CD14-positive monocyte (primary cell): ENCODE measurements around the gene LRP1B. TPM values are rescaled to one million over a fixed set of nuclear protein-coding genes. Genes with fewer than 3 reads are reported as not detected.

Experiments used
- DNase-seq, 3 donors: peaks; one replicate each; pipeline ENCODE4 v3.0.0-alpha.2; 2011 to 2022
- H2AFZ ChIP-seq: 2 replicates; pipeline ENCODE4 v1.6.0; 2012; ENCODE audit warnings: mild to moderate bottlenecking, low read depth, low read length, inconsistent platforms; ENCODE audit not compliant: insufficient read depth, poor library complexity, severe bottlenecking
- H3K27ac ChIP-seq, 2 donors: 1 replicate in 1 of 2; 2 replicates in 1 of 2; pipeline ENCODE4 v1.5.1; 2012 to 2013; ENCODE audit warnings: low read length in 2 of 2, control low read depth in 1 of 2, inconsistent platforms in 1 of 2, low read depth in 1 of 2, mild to moderate bottlenecking in 1 of 2
- H3K27me3 ChIP-seq, 2 donors: one replicate each; pipeline versions ENCODE4 v1.6.0 to v1.6.1; 2011 to 2013; ENCODE audit warnings: low read length in 2 of 2; ENCODE audit not compliant: control insufficient read depth in 2 of 2, insufficient read depth in 2 of 2
- H3K36me3 ChIP-seq, 2 donors: replicated peaks in 1 of 2; 1 replicate in 1 of 2; 2 replicates in 1 of 2; pipeline versions ENCODE4 v1.5.1 to v1.6.1; 2012 to 2013; ENCODE audit warnings: low read length in 2 of 2, control low read depth in 1 of 2, inconsistent platforms in 1 of 2, mild to moderate bottlenecking in 1 of 2; ENCODE audit not compliant: insufficient read depth in 2 of 2, control insufficient read depth in 1 of 2
- H3K4me1 ChIP-seq, 2 donors: 1 replicate in 1 of 2; 2 replicates in 1 of 2; pipeline versions ENCODE4 v1.5.1 to v1.6.1; 2012 to 2013; ENCODE audit warnings: low read length in 2 of 2, control low read depth in 1 of 2, inconsistent platforms in 1 of 2, mild to moderate bottlenecking in 1 of 2, moderate library complexity in 1 of 2; ENCODE audit not compliant: insufficient read depth in 2 of 2, control insufficient read depth in 1 of 2
- H3K4me2 ChIP-seq: replicated peaks from 2 replicates; pipeline ENCODE3; 2012; ENCODE audit warnings: low read length, moderate library complexity, mild to moderate bottlenecking; ENCODE audit not compliant: poor library complexity, severe bottlenecking; ENCODE audit errors: extremely low read depth
- H3K4me3 ChIP-seq, 3 experiments: fragments of 200-600 bp in 1 of 3; sonication (generic) in 1 of 3; replicated peaks in 1 of 3; 1 replicate in 2 of 3; 2 replicates in 1 of 3; pipeline ENCODE4 v1.5.1; 2011 to 2013; ENCODE audit warnings: low read length in 3 of 3, mild to moderate bottlenecking in 3 of 3, control low read depth in 2 of 3, low read depth in 2 of 3, inconsistent platforms in 1 of 3, moderate library complexity in 1 of 3
- H3K79me2 ChIP-seq: 2 replicates; pipeline ENCODE4 v1.6.0; 2012; ENCODE audit warnings: mild to moderate bottlenecking, control low read depth, inconsistent platforms, low read length, moderate library complexity; ENCODE audit not compliant: insufficient read depth
- H3K9ac ChIP-seq: 2 replicates; pipeline ENCODE4 v1.6.0; 2017; ENCODE audit warnings: low read length, mild to moderate bottlenecking; ENCODE audit not compliant: insufficient read depth, poor library complexity, severe bottlenecking
- H3K9me3 ChIP-seq, 2 donors: replicated peaks in 1 of 2; 1 replicate in 1 of 2; 2 replicates in 1 of 2; pipeline versions ENCODE4 v1.5.1 to v1.6.1; 2012 to 2013; ENCODE audit warnings: low read length in 2 of 2, control low read depth in 1 of 2; ENCODE audit not compliant: control insufficient read depth in 1 of 2, insufficient read depth in 1 of 2
- H4K20me1 ChIP-seq: 2 replicates; pipeline ENCODE4 v1.6.0; 2012; ENCODE audit warnings: mild to moderate bottlenecking, low read length, control low read depth, moderate library complexity; ENCODE audit not compliant: insufficient read depth
- H3K27ac Mint-ChIP-seq, 7 donors: one replicate each; pipeline ENCODE4 v1.8.0; 2020; ENCODE audit warnings: mild to moderate bottlenecking in 7 of 7, mixed read lengths in 7 of 7, moderate library complexity in 6 of 7, inconsistent platforms in 2 of 7
- H3K27me3 Mint-ChIP-seq, 3 donors: one replicate each; pipeline ENCODE4 v1.8.0; 2021 to 2022; ENCODE audit warnings: low read depth in 3 of 3, mild to moderate bottlenecking in 3 of 3, mixed read lengths in 3 of 3, moderate library complexity in 3 of 3, inconsistent platforms in 1 of 3
- H3K36me3 Mint-ChIP-seq, 2 donors: one replicate each; pipeline ENCODE4 v1.8.0; 2020; ENCODE audit warnings: mixed read lengths in 2 of 2, inconsistent platforms in 1 of 2, mild to moderate bottlenecking in 1 of 2
- H3K4me1 Mint-ChIP-seq: one replicate; pipeline ENCODE4 v1.8.0; 2020; ENCODE audit warnings: mild to moderate bottlenecking, mixed read lengths
- H3K4me3 Mint-ChIP-seq, 2 donors: one replicate each; pipeline ENCODE4 v1.8.0; 2020; ENCODE audit warnings: mild to moderate bottlenecking in 2 of 2, mixed read lengths in 2 of 2, moderate library complexity in 1 of 2
- H3K9me3 Mint-ChIP-seq, 7 donors: one replicate each; pipeline ENCODE4 v1.8.0; 2020 to 2022; ENCODE audit warnings: mixed read lengths in 7 of 7, mild to moderate bottlenecking in 6 of 7, moderate library complexity in 6 of 7, inconsistent platforms in 2 of 7
- WGBS: methylation state at CpG from one replicate; pipeline ENCODE4 v1.1.5; 2013; ENCODE audit warnings: missing lambda C conversion rate; ENCODE audit not compliant: insufficient coverage; 5-methylcytosine and 5-hydroxymethylcytosine counted together
- intact Hi-C, 2 donors: fragments of 100-400 bp; cut with micrococcal nuclease; formaldehyde crosslinking; loops; one replicate each; pipeline versions ENCODE4 v1.15.0 to v1.15.1; 2023
- polyA plus RNA-seq, 3 donors: library from polyadenylated mRNA; depleted of rRNA in 1 of 3; unstranded in 2 of 3; stranded (reverse) in 1 of 3; fragments of 300-500 nt in 2 of 3; fragments of >200 nt in 1 of 3; fragmentation: Illumina TruSeq in 2 of 3; gene quantifications; 1 replicate in 2 of 3; 2 replicates in 1 of 3; pipeline ENCODE4 v1.2.3, GENCODE V29; 2012 to 2021
- TF ChIP-seq, protein P1 (sequence below): fragments of 200-600 bp; IDR thresholded peaks from one replicate; pipeline ENCODE4 v1.8.0; 2022; ENCODE audit warnings: antibody characterized with exemption, mild to moderate bottlenecking

The LRP1B gene
- polyA plus RNA-seq, 3 donors = not detected

DNA sequence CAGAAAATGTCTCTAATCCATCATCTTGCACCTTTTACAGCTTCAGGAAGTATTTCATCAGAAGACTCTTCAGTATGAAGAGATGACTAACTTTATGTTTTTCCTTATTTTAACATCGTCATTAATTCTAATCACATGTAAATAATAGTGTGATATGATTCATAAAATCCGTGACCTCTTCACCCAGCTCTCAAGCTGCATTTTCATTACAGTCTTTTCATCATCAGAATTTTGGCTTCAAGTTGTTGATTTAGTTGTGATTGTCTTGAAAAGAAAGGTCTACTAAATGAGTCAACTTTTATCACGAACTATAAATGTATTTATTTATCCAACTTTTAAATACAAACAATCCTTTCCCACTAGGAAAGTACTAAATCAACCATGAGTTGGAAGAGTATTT is 410.3 kb downstream of the LRP1B start:
- Histone ChIP-seq H3K4me2 (no peak overlapping the region), H3K79me2 (no peaks in the 10 kb centered on the region), H4K20me1 (no peaks in the 10 kb centered on the region), H3K27me3 (no peaks in the 10 kb centered on the region), H3K4me1 (no peaks in the 10 kb centered on the region), H3K36me3 (no peaks in the 10 kb centered on the region), H3K9me3 (no peaks in the 10 kb centered on the region), H3K4me3 (no peak overlapping the region), H3K27ac (no peak overlapping the region), H3K9ac (no peak overlapping the region), H2AFZ (no peak overlapping the region)
- TF ChIP-seq, protein P1, sequence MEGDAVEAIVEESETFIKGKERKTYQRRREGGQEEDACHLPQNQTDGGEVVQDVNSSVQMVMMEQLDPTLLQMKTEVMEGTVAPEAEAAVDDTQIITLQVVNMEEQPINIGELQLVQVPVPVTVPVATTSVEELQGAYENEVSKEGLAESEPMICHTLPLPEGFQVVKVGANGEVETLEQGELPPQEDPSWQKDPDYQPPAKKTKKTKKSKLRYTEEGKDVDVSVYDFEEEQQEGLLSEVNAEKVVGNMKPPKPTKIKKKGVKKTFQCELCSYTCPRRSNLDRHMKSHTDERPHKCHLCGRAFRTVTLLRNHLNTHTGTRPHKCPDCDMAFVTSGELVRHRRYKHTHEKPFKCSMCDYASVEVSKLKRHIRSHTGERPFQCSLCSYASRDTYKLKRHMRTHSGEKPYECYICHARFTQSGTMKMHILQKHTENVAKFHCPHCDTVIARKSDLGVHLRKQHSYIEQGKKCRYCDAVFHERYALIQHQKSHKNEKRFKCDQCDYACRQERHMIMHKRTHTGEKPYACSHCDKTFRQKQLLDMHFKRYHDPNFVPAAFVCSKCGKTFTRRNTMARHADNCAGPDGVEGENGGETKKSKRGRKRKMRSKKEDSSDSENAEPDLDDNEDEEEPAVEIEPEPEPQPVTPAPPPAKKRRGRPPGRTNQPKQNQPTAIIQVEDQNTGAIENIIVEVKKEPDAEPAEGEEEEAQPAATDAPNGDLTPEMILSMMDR = no peak
- peaks cover 0 to 2% (median 0%) of the 10 kb centered on the region in 3 donors for H3K27me3 Mint-ChIP-seq
- no peaks in the 10 kb centered on the region for H3K4me1 Mint-ChIP-seq
- intact Hi-C loops = no loop called here
- no peak for DNase-seq
- H3K9me3 Mint-ChIP-seq = peaks cover 0 to 6% (median 2%) of the 10 kb centered on the region in 7 donors
- no CpG with 5 or more reads among the region's 3 CpGs for WGBS
- no peak overlapping the region for H3K27ac Mint-ChIP-seq
- H3K4me3 Mint-ChIP-seq = no peak overlapping the region
- H3K36me3 Mint-ChIP-seq = no peaks in the 10 kb centered on the region

DNA sequence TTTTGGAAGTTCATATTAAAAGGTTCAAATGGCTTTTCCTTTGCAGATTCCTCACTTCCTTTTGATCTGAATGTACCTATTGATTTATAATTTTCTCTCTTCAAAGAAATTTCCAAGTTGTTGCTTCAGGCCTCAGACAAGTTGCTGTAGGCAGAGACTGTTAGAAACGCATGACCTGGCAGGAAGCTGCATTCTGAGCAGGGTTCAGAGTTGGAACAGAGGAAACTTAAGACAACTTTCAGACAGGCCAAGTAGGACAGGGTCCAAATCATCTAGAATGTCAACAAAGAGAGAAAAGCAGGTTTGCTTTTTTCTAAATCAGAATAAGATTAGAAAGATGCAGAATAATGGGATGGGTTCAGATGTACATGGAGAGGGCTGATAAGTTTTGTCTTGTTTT is 416.3 kb downstream of the LRP1B start:
- Histone ChIP-seq H2AFZ (no peak overlapping the region), H3K27me3 (no peaks in the 10 kb centered on the region), H3K36me3 (no peaks in the 10 kb centered on the region), H3K4me1 (no peaks in the 10 kb centered on the region), H4K20me1 (no peaks in the 10 kb centered on the region), H3K4me2 (no peak overlapping the region), H3K79me2 (no peaks in the 10 kb centered on the region), H3K27ac (no peak overlapping the region), H3K4me3 (no peak overlapping the region), H3K9me3 (peaks cover 0 to 3% of the 10 kb centered on the region in 2 donors), H3K9ac (no peak overlapping the region)
- Mint-ChIP-seq H3K27ac (no peak overlapping the region), H3K27me3 (peaks cover 0 to 2% (median 0%) of the 10 kb centered on the region in 3 donors), H3K36me3 (no peaks in the 10 kb centered on the region), H3K4me3 (no peak overlapping the region), H3K4me1 (no peaks in the 10 kb centered on the region), H3K9me3 (peaks cover 0 to 5% (median 0%) of the 10 kb centered on the region in 7 donors)
- DNase-seq = no peak
- intact Hi-C loops = no loop called here
- 86% methylated on average over 1 of the region's 1 CpG for WGBS
- TF ChIP-seq, protein P1 = no peak
